NCI-H2029 treated with DMSO at 0.1 percent for 48 hours (cell line): ENCODE results near the gene RSAD1.

Experiments used
- DNase-seq: peaks from one replicate; lab custom pipeline; 2025; lab: John Stamatoyannopoulos, UW

RSAD1 gene

GRCh38 chr17:50458270-50458669 lies 20.4 kb upstream of the RSAD1 start:
- DNase-seq: no peak

GRCh38 chr17:50458701-50459676 lies 19.7 kb upstream of the RSAD1 start:
- peak; percentile 71 for DNase-seq

GRCh38 chr17:50459756-50460155 lies 18.9 kb upstream of the RSAD1 start:
- no peak for DNase-seq

GRCh38 chr17:50460831-50461526 lies 17.7 kb upstream of the RSAD1 start:
- DNase-seq: no peak

- no peak for DNase-seq
These were observed 17.0 kb upstream of the RSAD1 start for GRCh38 chr17:50461550-50462132.

- no peak for DNase-seq
These were observed 16.2 kb upstream of the RSAD1 start for GRCh38 chr17:50462446-50462845.

- no peak for DNase-seq
These were observed 14.5 kb upstream of the RSAD1 start for GRCh38 chr17:50464121-50464520.

GRCh38 chr17:50464736-50465135 lies 13.9 kb upstream of the RSAD1 start:
- no peak for DNase-seq

GRCh38 chr17:50465171-50465570 lies 13.5 kb upstream of the RSAD1 start:
- DNase-seq: no peak

- DNase-seq: no peak
These were observed 13.0 kb upstream of the RSAD1 start for GRCh38 chr17:50465635-50466034.

GRCh38 chr17:50466371-50467113 lies 12.1 kb upstream of the RSAD1 start:
- peak; percentile 33 for DNase-seq

GRCh38 chr17:50467114-50467854 lies 11.4 kb upstream of the RSAD1 start:
- no peak for DNase-seq

- no peak for DNase-seq
These were observed 10.8 kb upstream of the RSAD1 start for GRCh38 chr17:50467855-50468303.

GRCh38 chr17:50468304-50469207 lies 10.1 kb upstream of the RSAD1 start, which contains the start of gene CHAD:
Gene CHAD, minus strand, starts transcription at chr17:50468880. Its CDS starts 67 bp downstream, at chr17:50468813.
- no peak for DNase-seq

- no peak for DNase-seq
These were observed 9.5 kb upstream of the RSAD1 start for GRCh38 chr17:50469208-50469605.

GRCh38 chr17:50469671-50470305 lies 8.9 kb upstream of the RSAD1 start:
- no peak for DNase-seq

- DNase-seq: no peak
These were observed 8.2 kb upstream of the RSAD1 start for GRCh38 chr17:50470426-50470825.

- no peak for DNase-seq
These were observed 7.4 kb upstream of the RSAD1 start for GRCh38 chr17:50471009-50471905.
